Sigmoid colon (tissue), 7 donors: Measurements from ENCODE around the gene MAD1L1. TPM values are rescaled to one million over a fixed set of nuclear protein-coding genes. Genes with fewer than 3 reads are reported as not detected.

ENCODE experiments used
- DNase-seq: peaks from one replicate; pipeline ENCODE4 v3.0.0-alpha.2; 2019
- H3K27ac ChIP-seq, 4 donors: fragments of 200-600 bp; sonication (generic); one replicate each; pipeline ENCODE4 v1.5.1; 2016 to 2019; ENCODE audit warnings: mild to moderate bottlenecking in 1 of 4
- H3K27me3 ChIP-seq, 3 donors: fragments of 200-600 bp; sonication (generic); one replicate each; pipeline ENCODE4 v1.5.1; 2019; ENCODE audit warnings: mild to moderate bottlenecking in 1 of 3
- H3K36me3 ChIP-seq, 4 donors: fragments of 200-600 bp; sonication (generic); one replicate each; pipeline ENCODE4 v1.5.1; 2016 to 2019
- H3K4me1 ChIP-seq, 4 donors: fragments of 200-600 bp; sonication (generic); one replicate each; pipeline ENCODE4 v1.5.1; 2017 to 2019
- H3K4me3 ChIP-seq, 4 donors: fragments of 200-600 bp; sonication (generic); one replicate each; pipeline ENCODE4 v1.5.1; 2017 to 2019; ENCODE audit warnings: mild to moderate bottlenecking in 2 of 4, moderate library complexity in 1 of 4
- H3K9me3 ChIP-seq, 4 donors: fragments of 200-600 bp in 3 of 4; sonication (generic) in 3 of 4; one replicate each; pipeline versions ENCODE4 v1.5.1 to v1.6.1; 2013 to 2019
- EP300 ChIP-seq, 4 donors: sonication (generic); formaldehyde crosslinking; IDR thresholded peaks; one replicate each; pipeline ENCODE4 v1.6.1; 2017; ENCODE audit warnings: antibody characterized with exemption in 4 of 4
- POLR2A ChIP-seq, 2 donors: fragments of 450-650 bp; IDR thresholded peaks; one replicate each; pipeline ENCODE4 v1.6.1; 2016; ENCODE audit warnings: antibody characterized with exemption in 2 of 2, mild to moderate bottlenecking in 2 of 2, moderate library complexity in 2 of 2
- POLR2AphosphoS5 ChIP-seq, 4 donors: sonication (generic); formaldehyde crosslinking; IDR thresholded peaks; one replicate each; pipeline ENCODE4 v1.6.1; 2017; ENCODE audit warnings: antibody characterized with exemption in 4 of 4
- WGBS, 2 donors: extraction: QIAGEN DNeasy Blood & Tissue Kit; methylation state at CpG; one replicate each; pipeline ENCODE4 v1.1.7; 2013; 5-methylcytosine and 5-hydroxymethylcytosine counted together
- intact Hi-C: fragments of 100-400 bp; cut with DNase I; formaldehyde crosslinking; loops from one replicate; pipeline ENCODE4 v1.15.1; 2023
- polyA plus RNA-seq, 3 donors: library from polyadenylated mRNA; stranded (reverse); fragments of 200-250 nt; gene quantifications; one replicate each; pipeline ENCODE4 v1.2.3, GENCODE V29; 2013
- total RNA-seq, 4 donors: library from RNA; depleted of rRNA; stranded (reverse); fragments of >200 nt; gene quantifications; one replicate each; pipeline ENCODE4 v1.1.0, GENCODE V29; 2016
- TF ChIP-seq, protein P1 (sequence below), 4 experiments: fragments of 450-650 bp in 3 of 4; fragments of 200-600 bp in 1 of 4; IDR thresholded peaks; one replicate each; pipeline ENCODE4 v1.5.1; 2016 to 2019; ENCODE audit warnings: antibody characterized with exemption in 4 of 4, mild to moderate bottlenecking in 3 of 4, moderate library complexity in 2 of 4
- donor health status: healthy with polysubstance abuse.
- donor health status: Bipolar disorder and iron deficiency.
- donor health status: healthy.

Gene MAD1L1
- total and polyA plus RNA-seq, 7 donors, result 10.2 to 38.4 (median 20.6) TPM

DNA sequence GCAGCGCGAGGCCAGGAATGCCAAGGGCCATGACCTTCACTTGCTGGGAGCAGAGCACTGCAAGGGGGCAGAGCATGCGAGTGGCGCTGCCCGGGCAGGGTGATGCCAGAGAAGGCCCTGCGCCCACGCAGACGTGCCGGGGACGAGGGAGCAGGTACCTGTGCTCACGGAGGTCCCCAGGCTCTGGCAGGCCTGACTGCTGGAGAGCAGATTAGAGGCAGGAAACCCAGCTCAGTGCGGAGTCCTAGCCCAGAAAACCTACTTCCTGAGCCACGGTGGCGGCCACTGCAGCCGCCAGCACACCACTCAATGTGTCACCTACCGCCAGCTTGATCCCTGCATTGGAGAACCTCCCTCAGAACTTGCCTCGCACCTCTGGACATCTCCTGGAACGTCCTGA lies 148.4 kb downstream of the MAD1L1 start:
- peaks cover 0 to 5% (median 0%) of the 10 kb centered on the region in 4 donors for H3K36me3 ChIP-seq
- H3K27me3 ChIP-seq, result no peaks in the 10 kb centered on the region
- 74 to 94% methylated on average over 18 of the region's 18 CpGs for WGBS, 2 donors
- H3K4me1 ChIP-seq, result no peaks in the 10 kb centered on the region
- H3K9me3 ChIP-seq, result no peaks in the 10 kb centered on the region
- no peak overlapping the region for H3K27ac ChIP-seq
- intact Hi-C loops, result no loop called here
- no peak overlapping the region for H3K4me3 ChIP-seq
- no peak for TF ChIP-seq POLR2A (IDR thresholded peaks at IDR 0.05)
- TF ChIP-seq POLR2AphosphoS5 (IDR thresholded peaks at IDR 0.05), result no peak
- TF ChIP-seq, protein P1, sequence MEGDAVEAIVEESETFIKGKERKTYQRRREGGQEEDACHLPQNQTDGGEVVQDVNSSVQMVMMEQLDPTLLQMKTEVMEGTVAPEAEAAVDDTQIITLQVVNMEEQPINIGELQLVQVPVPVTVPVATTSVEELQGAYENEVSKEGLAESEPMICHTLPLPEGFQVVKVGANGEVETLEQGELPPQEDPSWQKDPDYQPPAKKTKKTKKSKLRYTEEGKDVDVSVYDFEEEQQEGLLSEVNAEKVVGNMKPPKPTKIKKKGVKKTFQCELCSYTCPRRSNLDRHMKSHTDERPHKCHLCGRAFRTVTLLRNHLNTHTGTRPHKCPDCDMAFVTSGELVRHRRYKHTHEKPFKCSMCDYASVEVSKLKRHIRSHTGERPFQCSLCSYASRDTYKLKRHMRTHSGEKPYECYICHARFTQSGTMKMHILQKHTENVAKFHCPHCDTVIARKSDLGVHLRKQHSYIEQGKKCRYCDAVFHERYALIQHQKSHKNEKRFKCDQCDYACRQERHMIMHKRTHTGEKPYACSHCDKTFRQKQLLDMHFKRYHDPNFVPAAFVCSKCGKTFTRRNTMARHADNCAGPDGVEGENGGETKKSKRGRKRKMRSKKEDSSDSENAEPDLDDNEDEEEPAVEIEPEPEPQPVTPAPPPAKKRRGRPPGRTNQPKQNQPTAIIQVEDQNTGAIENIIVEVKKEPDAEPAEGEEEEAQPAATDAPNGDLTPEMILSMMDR (IDR thresholded peaks at IDR 0.05), result no peak
- TF ChIP-seq EP300 (IDR thresholded peaks at IDR 0.05), result no peak
- DNase-seq, result no peak

DNA sequence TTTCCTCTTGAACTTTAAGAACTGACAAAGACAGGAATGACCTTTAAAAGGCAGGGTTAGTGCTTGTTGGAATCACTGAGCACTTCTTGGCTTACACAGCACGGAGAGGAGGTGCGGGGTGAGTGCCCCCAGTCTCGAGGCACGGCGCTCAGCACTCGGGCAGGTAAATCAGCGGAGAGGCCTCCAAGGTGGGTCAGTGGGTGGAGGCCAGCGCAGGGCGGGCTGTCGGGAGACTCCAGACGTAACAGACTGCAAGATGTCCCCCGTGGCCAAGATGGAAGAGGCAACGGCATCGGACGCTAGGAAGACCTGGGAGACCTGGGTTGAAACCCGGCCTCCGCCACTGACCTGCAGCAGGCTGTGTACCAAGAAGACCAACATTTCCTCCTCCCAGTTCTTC lies 149.4 kb downstream of the MAD1L1 start:
- no peaks in the 10 kb centered on the region for H3K9me3 ChIP-seq
- no peaks in the 10 kb centered on the region for H3K27me3 ChIP-seq
- H3K4me3 ChIP-seq, result no peak overlapping the region
- TF ChIP-seq POLR2AphosphoS5 (IDR thresholded peaks at IDR 0.05), result no peak
- TF ChIP-seq POLR2A (IDR thresholded peaks at IDR 0.05), result no peak
- no peak for TF ChIP-seq EP300 (IDR thresholded peaks at IDR 0.05)
- H3K27ac ChIP-seq, result no peak overlapping the region
- WGBS, 2 donors, result 95 to 98% methylated on average over 17 of the region's 17 CpGs
- H3K4me1 ChIP-seq, result no peaks in the 10 kb centered on the region
- no peak for DNase-seq
- intact Hi-C loops, result no loop called here
- H3K36me3 ChIP-seq, result peaks cover 0 to 5% (median 0%) of the 10 kb centered on the region in 4 donors

DNA sequence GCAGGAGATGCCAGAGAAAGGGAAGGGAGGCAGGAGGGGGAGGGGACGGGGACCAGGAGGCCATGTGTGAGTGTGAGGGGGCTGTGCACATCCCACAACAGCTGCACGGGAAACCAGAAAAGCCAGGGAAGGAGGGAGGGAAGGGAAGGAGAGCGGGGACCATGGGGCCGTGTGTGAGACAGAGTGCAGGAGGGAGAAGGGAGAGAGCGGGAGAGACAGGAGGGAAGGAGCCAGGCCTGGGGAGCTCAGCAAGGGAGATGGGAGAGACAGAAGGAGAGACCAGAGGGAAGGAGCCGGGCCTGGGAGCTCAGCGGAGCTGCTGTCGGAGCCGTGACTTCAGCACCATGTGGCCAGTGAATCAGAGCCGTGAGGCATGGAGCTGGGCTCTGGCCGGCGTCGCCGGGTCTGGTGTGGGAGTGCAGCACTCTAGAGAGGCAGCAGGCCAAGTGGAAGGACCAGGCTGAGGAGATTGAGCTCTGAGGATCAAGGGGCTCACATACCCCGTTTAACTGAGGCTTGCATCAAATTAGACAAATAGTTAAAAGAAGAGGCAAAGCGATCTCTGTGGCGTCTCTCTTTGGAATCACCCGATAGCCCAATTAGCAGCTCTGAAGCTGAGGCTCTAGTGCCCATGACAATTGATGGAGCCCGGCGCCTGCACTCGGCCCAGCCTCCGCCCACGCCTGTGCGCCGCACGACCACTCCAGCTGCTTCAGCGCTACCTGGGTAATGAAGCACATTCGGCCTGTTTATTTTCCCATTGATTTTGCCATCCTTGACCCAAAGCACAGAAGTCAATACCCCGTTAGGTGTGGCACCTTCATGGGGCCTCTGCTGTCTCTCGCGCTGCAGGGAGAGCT lies 150.4 kb downstream of the MAD1L1 start:
- H3K36me3 ChIP-seq, result peaks cover 0 to 5% (median 0%) of the 10 kb centered on the region in 4 donors
- no peaks in the 10 kb centered on the region for H3K4me1 ChIP-seq
- TF ChIP-seq, protein P1 (IDR thresholded peaks at IDR 0.05), result no peak
- TF ChIP-seq POLR2AphosphoS5 (IDR thresholded peaks at IDR 0.05) (no peak), POLR2A (IDR thresholded peaks at IDR 0.05) (no peak), EP300 (IDR thresholded peaks at IDR 0.05) (no peak)
- no peak overlapping the region for H3K27ac ChIP-seq
- intact Hi-C loops, result no loop called here
- H3K4me3 ChIP-seq, result no peak overlapping the region
- no peak for DNase-seq
- no peaks in the 10 kb centered on the region for H3K9me3 ChIP-seq
- no peaks in the 10 kb centered on the region for H3K27me3 ChIP-seq
- WGBS, 2 donors, result 88 to 91% methylated on average over 31 of the region's 31 CpGs

DNA sequence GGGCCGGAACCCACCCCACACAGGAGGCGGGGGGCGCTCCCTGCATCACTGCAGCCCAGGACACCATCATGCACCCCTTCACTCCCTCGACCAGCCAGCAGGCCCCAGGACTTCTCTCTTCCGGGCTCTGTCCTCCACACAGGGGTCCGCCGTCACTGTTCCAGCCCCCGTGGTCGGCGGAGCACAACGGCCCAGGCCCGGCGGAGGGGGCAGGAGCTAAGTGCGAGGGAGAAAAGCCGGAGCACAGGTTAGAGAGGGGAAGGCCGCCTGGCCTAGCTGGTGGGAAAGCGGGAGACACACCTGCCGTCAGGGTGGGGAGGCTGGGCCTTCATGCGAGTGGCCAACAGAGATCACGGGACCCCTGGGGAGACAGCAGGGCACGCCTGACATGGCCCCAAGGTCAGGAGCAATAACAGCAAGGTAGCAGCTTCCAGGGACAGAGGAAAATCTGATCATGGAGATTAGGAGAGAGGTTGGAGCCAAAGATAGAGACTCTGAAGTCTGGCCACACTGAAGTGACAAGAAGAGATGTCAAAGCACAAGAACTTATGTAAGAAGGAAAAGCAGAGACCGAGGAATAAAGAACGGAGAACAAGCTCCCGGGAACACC lies 151.1 kb downstream of the MAD1L1 start:
- H3K27me3 ChIP-seq, result no peaks in the 10 kb centered on the region
- DNase-seq, result no peak
- WGBS, 2 donors, result 94 to 96% methylated on average over 24 of the region's 24 CpGs
- H3K4me1 ChIP-seq, result no peaks in the 10 kb centered on the region
- H3K36me3 ChIP-seq, result peaks cover 0 to 5% (median 0%) of the 10 kb centered on the region in 4 donors
- TF ChIP-seq POLR2A (IDR thresholded peaks at IDR 0.05) (no peak), POLR2AphosphoS5 (IDR thresholded peaks at IDR 0.05) (no peak), EP300 (IDR thresholded peaks at IDR 0.05) (no peak)
- TF ChIP-seq, protein P1 (IDR thresholded peaks at IDR 0.05), result no peak
- no peak overlapping the region for H3K27ac ChIP-seq
- no peaks in the 10 kb centered on the region for H3K9me3 ChIP-seq
- intact Hi-C loops, result no loop called here
- no peak overlapping the region for H3K4me3 ChIP-seq

GRCh38 chr7:2080477-2080876 lies 152.3 kb downstream of the MAD1L1 start:
- intact Hi-C loops, result no loop called here
- Histone ChIP-seq H3K4me1 (no peaks in the 10 kb centered on the region), H3K9me3 (no peaks in the 10 kb centered on the region), H3K4me3 (no peak overlapping the region), H3K36me3 (peaks cover 0 to 5% (median 0%) of the 10 kb centered on the region in 4 donors), H3K27ac (no peak overlapping the region), H3K27me3 (no peaks in the 10 kb centered on the region)
- TF ChIP-seq POLR2AphosphoS5 (IDR thresholded peaks at IDR 0.05) (no peak), POLR2A (IDR thresholded peaks at IDR 0.05) (no peak), EP300 (IDR thresholded peaks at IDR 0.05) (no peak)
- TF ChIP-seq, protein P1 (IDR thresholded peaks at IDR 0.05), result no peak
- DNase-seq, result no peak
- WGBS, 2 donors, result 95 to 96% methylated on average over 14 of the region's 14 CpGs
